ENCODE results near the gene ZCWPW1.
A peak's percentile ranks its signal among the peaks of the same experiment; 100 is the strongest.

Gene ZCWPW1

DNA sequence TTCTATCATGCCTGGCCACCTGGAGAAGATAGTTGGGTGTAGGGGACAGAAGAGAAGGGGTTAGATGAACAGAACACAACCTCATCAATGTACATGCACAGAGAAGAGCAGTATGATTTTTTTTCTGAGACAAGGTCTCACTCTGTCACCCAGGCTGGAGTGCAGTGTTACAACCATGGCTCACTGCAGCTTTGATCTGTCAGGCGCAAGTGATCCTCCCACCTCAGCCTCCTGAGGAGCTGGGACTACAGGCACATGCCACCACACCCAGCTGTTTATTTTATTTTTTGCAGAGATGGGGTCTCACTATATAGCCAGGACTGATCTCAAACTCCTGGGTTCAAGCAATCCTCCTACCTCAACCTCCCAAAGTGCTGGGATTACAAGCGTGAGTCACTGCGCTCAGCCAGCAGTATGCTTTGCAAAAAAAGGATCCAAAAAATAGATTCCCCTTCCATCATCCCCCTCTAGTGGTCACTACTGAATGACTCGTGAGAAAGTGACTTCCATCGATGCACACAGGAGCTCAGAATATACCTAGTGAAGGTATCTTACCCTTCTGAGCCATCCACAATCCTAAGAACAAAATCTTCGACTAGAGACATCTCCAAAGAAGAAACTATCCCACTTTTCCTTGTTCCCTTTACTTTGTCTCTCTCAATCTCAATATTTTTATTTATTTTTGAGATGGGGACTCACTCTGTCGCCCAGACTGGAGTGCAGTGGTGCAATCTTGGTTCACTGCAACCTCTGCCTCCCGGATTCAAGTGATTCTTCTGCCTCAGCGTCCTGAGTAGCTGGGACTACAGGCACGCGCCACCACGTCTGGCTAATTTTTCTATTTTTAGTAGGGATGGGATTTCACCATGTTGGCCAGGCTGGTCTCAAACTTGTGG is 21.0 kb downstream of the ZCWPW1 start:
- H3K4me3 ChIP-seq (ENCODE audit: low read depth, low read length), result no peak overlapping the region
- peak; percentile 61; the same call in 1 of the 2 replicates for TF ChIP-seq CTCF (IDR thresholded peaks at IDR 0.05; ENCODE audit: borderline replicate concordance, insufficient read depth, low read depth, low read length)

GRCh38 chr7:100406767-100407166 is 21.7 kb downstream of the ZCWPW1 start:
- TF ChIP-seq CTCF (IDR thresholded peaks at IDR 0.05; ENCODE audit: borderline replicate concordance, insufficient read depth, low read depth, low read length), result no peak
- H3K4me3 ChIP-seq (ENCODE audit: low read depth, low read length), result no peak overlapping the region

GRCh38 chr7:100402241-100402640 is 26.3 kb downstream of the ZCWPW1 start:
- no peak for TF ChIP-seq CTCF (IDR thresholded peaks at IDR 0.05; ENCODE audit: borderline replicate concordance, insufficient read depth, low read depth, low read length)
- no peak overlapping the region for H3K4me3 ChIP-seq (ENCODE audit: low read depth, low read length)

DNA sequence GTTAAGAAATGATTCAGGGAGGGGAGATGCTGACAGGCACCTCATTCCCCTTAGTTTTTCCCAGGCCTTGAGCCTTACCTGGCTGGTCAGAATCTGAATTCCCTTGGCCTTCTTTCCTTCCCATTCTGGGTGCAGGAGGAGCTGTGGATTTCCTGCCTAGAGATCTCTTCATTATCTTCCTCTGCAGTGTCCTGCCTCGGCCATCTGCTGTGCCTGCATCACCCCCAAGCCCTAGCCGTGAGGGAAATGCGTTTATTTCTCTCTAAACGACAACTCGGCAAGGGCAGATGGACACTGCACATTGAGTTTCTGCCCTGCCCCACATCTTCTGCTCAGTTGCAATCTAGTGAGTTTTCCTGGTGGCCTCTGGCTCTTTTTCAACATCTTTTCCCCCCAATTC is 26.7 kb downstream of the ZCWPW1 start:
- H3K4me3 ChIP-seq (ENCODE audit: low read depth, low read length), result no peak overlapping the region
- no peak for TF ChIP-seq CTCF (IDR thresholded peaks at IDR 0.05; ENCODE audit: borderline replicate concordance, insufficient read depth, low read depth, low read length)

GRCh38 chr7:100400656-100401055 is 27.8 kb downstream of the ZCWPW1 start:
- no peak overlapping the region for H3K4me3 ChIP-seq (ENCODE audit: low read depth, low read length)
- TF ChIP-seq CTCF (IDR thresholded peaks at IDR 0.05; ENCODE audit: borderline replicate concordance, insufficient read depth, low read depth, low read length), result 0 out of 2 replicates have a peak, but pooled peaks have one; percentile 26

DNA sequence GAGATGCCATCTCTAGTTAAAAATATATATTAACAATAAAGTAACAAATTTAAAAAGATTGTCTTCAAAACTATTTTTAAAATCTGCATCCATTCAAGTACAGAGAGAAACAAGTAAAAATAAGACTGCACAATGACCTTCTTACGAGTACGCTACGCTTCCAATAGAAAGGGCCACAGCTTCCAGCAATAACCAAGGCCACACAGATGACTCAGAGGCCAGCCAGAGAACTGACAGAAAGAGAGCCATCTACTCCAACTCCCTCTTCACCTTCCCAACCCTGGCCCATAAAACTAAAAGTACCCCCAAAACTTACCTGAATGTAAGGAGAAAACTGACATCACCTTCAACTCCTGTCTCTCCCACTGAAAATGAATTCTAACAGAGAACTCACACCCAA is 28.5 kb downstream of the ZCWPW1 start:
- TF ChIP-seq CTCF (IDR thresholded peaks at IDR 0.05; ENCODE audit: borderline replicate concordance, insufficient read depth, low read depth, low read length), result no peak
- no peak overlapping the region for H3K4me3 ChIP-seq (ENCODE audit: low read depth, low read length)

GRCh38 chr7:100398239-100398638 is 30.3 kb downstream of the ZCWPW1 start:
- H3K4me3 ChIP-seq (ENCODE audit: low read depth, low read length), result no peak overlapping the region
- no peak for TF ChIP-seq CTCF (IDR thresholded peaks at IDR 0.05; ENCODE audit: borderline replicate concordance, insufficient read depth, low read depth, low read length)

All from GM12875 (cell line).